HL-60/S4 (cell line): ENCODE measurements around the gene VPS37B.

ENCODE experiments used
- in situ Hi-C: fragments of 300-500 bp; cut with MboI; formaldehyde crosslinking; loops from 2 replicates; pipeline ENCODE4 v1.14.3; 2022; ENCODE audit warnings: low sequenced_read_pairs

VPS37B gene

DNA sequence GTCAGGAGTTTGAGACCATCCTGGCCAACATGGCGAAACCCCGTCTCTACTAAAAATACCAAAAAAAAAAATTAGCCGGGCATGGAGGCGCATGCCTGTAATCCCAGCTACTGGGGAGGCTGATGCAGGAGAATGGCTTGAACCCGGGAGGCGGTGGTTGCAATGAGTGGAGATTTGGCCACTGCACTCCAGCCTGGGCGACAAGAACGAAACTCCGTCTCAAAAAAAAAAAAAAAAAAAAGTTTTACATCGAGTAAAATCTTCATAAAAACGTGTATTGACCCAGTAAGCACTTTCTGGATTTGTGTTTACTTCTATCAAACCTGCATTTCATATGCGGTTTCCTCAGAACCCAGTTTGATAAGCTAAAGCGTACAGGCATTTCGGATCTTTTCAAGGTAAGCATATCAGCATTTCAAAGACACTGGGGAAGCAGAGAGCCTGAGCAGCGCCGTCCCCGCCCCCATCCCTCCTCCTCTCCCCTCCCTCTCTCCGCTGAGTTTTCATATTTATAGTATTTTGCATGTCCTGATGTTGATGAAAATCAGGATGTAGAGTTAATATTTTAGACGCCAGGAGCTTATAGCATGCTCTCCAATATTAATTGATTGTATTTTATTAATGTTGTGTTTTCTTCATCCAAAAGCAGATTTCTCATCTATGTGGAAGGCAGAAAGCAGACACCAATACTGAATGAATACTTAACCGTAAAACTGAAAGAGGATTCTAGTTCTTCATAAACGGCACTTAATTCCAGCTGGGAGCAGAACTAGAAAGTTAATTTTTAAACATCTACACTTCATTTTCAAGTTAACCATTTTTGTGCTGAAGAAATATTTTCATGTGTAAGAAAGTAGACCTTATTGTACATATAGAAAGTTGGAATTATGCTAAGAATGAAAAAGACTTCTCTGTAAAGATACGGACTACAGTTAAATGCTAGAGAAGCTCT is 69.9 kb downstream of the VPS37B start:
- in situ Hi-C loops, result no loop called here

DNA sequence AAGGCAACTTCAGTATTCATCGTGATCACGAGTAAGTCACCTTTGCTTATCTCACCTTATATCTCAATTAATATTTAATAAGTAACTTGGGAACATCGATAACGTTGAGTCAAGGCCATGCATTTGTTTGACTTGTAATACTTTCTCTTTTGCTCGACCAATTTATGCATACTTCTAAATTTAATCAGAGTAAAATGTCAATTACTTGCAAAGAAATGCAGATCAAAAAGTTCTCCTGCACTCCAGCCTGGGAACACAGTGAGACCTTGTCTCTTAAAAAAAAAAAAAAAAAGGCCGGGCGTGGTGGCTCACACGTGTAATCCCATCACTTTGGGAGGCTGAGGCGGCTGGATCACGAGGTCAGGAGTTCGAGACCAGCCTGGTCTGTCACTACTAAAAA is 72.5 kb downstream of the VPS37B start:
- in situ Hi-C loops, result no loop called here

DNA sequence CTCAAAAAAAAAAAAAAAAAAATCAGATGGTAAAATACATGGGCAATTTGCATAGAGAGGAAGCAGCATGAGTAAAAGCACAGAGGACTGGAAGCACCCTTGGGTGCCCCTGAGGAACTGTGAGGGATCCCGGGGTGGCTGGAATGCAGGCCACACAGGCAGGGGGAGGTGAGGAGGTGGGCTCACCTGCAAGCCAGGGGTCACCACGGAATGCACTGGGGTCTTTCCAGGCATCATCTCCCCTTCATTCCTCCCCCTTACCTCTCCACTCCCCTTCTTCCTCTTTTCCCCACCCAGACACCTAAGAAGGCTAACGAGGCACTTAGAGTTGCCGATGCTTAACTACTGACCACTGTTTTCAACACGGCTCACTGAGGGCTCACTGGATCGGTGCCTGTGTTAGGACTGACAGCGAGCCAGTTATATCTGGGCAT is 75.1 kb downstream of the VPS37B start:
- in situ Hi-C loops, result no loop called here

DNA sequence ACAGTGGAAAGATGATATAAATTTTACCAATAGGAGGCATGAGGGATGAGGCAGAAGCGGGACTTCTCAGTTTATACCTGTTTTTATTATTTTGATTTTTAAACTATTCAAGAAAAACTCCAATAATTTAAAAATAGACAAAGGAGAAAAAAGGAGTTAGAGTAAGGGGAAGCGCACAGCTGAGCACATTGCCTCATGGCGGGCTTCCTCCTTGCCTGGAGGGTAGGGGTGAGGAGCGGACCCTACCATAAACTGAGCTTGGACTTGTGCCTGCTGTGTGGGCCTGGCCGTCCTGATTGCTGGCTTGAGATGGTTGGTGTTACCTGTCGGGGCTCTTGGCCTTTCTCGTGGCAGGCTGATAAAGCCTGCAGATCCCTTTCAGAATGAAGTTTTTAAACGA is 75.8 kb downstream of the VPS37B start:
- in situ Hi-C loops, result no loop called here

DNA sequence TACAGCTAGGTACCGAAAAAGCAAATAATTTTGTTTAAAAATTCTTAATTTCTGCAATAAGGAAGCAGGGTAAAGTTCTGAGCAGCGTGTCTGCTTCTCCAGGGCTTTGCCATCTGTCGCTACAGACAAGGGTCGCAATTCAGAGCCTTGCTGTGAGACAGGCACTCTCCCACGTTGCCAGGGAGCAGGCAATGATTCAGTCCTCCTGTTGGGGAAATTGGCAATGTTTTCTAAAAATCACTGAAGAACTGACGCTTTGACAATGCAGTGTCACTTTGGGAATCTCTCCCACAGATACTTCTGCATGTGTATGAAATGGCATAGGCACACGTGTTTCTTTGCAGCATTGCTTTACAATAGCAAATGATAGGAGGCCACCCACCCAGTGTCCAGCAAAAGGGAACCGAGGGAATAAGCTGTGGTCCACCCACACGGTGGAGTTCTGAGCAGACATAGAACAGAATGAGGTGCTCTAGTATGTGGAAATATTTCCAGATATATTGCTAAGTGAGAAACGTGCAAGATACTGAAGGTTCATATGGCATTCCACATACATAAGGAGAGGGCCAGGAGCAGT is 76.6 kb downstream of the VPS37B start:
- in situ Hi-C loops, result no loop called here
